GM06990 (cell line): ENCODE measurements around the gene PALM.
"Not testable (repeated sequence)": the region's sequence is repeated elsewhere in the genome, so short reads cannot be mapped to it uniquely, and the experiment has no call there.

Experiments used
- DNase-seq: peaks from one replicate; pipeline ENCODE4 v3.0.0-alpha.2; 2011; ENCODE audit not compliant: insufficient read length; ENCODE audit errors: extremely low read depth
- H3K27me3 ChIP-seq: replicated peaks from 2 replicates; pipeline ENCODE4 v1.6.0; 2011; ENCODE audit warnings: low read length; ENCODE audit not compliant: control insufficient read depth, insufficient read depth
- H3K36me3 ChIP-seq: 2 replicates; pipeline ENCODE4 v1.5.1; 2011; ENCODE audit warnings: low read length; ENCODE audit not compliant: control insufficient read depth, insufficient read depth
- H3K4me3 ChIP-seq: replicated peaks from 2 replicates; pipeline ENCODE4 v1.5.1; 2011; ENCODE audit warnings: low read depth, mild to moderate bottlenecking, control low read depth, low read length
- TF ChIP-seq, protein P1 (sequence below): IDR thresholded peaks from 2 replicates; pipeline ENCODE4 v1.5.1; 2011; ENCODE audit warnings: low read length, control low read depth, mild to moderate bottlenecking, inconsistent platforms; ENCODE audit not compliant: insufficient read depth, poor library complexity, severe bottlenecking

The PALM gene

GRCh38 chr19:688992-689391 lies 19.7 kb upstream of the PALM start:
- H3K36me3 ChIP-seq, result no peaks in the 10 kb centered on the region
- TF ChIP-seq, protein P1, sequence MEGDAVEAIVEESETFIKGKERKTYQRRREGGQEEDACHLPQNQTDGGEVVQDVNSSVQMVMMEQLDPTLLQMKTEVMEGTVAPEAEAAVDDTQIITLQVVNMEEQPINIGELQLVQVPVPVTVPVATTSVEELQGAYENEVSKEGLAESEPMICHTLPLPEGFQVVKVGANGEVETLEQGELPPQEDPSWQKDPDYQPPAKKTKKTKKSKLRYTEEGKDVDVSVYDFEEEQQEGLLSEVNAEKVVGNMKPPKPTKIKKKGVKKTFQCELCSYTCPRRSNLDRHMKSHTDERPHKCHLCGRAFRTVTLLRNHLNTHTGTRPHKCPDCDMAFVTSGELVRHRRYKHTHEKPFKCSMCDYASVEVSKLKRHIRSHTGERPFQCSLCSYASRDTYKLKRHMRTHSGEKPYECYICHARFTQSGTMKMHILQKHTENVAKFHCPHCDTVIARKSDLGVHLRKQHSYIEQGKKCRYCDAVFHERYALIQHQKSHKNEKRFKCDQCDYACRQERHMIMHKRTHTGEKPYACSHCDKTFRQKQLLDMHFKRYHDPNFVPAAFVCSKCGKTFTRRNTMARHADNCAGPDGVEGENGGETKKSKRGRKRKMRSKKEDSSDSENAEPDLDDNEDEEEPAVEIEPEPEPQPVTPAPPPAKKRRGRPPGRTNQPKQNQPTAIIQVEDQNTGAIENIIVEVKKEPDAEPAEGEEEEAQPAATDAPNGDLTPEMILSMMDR, result no peak
- no peak overlapping the region for H3K4me3 ChIP-seq
- no peak for DNase-seq
- H3K27me3 ChIP-seq, result no peaks in the 10 kb centered on the region; the same call in 1 of the 2 replicates

DNA sequence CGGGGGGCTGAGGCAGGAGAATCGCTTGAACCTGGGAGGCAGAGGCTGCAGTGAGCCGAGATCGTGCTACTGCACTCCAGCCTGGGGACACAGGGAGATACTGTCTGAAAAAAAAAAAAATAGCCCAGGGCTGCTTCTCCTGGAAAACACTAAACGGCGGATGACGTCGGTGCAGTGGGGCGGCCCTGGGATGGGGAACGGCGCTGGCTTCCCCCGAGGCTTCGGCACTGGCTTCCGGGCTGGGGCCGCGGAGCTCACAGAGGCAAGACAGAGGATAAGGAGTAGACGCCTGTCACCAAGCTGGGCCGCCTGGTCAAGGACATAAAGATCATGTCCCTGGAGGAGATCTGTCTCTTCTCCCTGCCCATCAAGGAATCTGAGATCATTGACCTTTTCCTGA lies 18.5 kb upstream of the PALM start:
- H3K4me3 ChIP-seq, result no peak overlapping the region
- TF ChIP-seq, protein P1, result no peak
- no peak for DNase-seq
- H3K27me3 ChIP-seq, result no peaks in the 10 kb centered on the region; the same call in 1 of the 2 replicates
- no peaks in the 10 kb centered on the region for H3K36me3 ChIP-seq

GRCh38 chr19:694481-695351 lies 14.0 kb upstream of the PALM start:
- Histone ChIP-seq H3K36me3 (no peaks in the 10 kb centered on the region), H3K27me3 (no peaks in the 10 kb centered on the region), H3K4me3 (no peak overlapping the region)
- no peak for DNase-seq
- TF ChIP-seq, protein P1, result no peak

DNA sequence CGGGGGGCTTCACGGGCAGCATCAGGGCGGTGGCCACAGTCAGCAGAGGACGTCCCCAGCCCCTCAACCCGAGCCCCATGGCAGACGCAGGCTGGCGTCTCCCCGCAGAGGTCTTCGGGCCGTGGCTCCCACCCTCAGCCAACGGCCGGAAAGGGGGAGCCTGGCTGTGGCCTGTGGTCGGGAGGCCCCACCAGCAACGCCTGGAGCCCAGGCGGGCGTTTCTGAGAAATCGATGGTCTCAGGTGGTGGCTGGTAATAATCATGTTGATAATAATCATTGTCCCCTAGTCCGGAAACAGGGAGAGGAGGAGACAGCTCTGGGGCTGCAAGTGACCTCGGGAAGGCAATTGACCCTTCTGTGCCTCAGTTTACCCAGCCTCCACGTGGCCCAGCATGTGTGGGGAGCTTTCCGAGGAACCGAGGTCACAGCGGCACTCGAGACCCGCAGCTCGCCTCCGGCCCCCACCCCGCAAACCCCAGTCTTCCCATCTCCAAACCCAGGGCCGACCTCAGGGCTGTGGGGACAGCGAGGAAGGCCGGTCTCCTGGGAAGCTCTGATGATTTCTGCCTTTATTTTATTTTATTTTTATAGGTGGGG lies 13.3 kb upstream of the PALM start, which contains the start of gene PRSS57:
Gene PRSS57 (minus strand): TSS at position 101 of the 598 bp plus-strand sequence. CDS start 22 bp downstream, at position 79.
- no peak for DNase-seq
- H3K4me3 ChIP-seq, result no peak within 1 kb of the TSS
- H3K36me3 ChIP-seq, result no peaks in the 10 kb centered on the region
- TF ChIP-seq, protein P1, result no peak
- no peaks in the 10 kb centered on the region for H3K27me3 ChIP-seq

DNA sequence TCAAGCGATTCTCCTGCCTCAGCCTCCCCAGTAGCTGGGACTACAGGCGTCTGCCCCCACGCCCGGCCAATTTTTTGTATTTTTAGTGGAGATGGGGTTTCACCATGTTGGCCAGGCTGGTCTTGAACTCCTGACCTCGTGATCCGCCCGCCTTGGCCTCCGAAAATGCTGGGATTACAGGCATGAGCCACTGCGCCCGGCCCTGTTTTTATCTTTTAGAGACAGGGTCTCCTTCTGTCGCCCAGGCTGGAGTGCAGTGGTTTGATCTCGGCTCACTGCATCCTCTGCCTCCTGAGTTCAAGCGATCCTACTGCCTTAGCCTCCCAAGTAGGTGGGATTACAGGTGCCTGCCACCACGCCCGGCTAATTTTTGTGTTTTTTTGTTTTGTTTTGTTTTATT lies 10.2 kb upstream of the PALM start:
- not testable (repeated sequence) for H3K4me3 ChIP-seq, H3K27me3 ChIP-seq, H3K36me3 ChIP-seq, DNase-seq

- not testable (repeated sequence) for DNase-seq, H3K4me3 ChIP-seq, H3K36me3 ChIP-seq
Measured at GRCh38 chr19:699885-700284, 8.8 kb upstream of the PALM start.

DNA sequence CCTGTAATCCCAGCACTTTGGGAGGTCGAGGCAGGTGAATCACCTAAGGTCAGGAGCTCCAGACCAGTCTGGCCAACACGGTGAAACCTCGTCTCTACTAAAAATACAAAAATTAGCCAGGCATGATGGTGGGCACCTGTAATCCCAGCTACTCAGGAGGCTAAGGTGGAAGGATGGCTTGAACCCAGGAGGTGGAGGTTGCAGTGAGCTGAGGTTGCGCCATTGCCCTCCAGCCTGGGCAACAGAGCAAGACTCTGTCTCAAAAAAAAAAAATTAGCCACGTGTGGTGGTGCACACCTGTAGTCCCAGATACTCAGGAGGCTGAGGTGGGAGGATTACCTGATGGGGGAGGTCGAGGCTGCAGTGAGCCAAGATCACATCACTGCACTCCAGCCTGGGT lies 5.9 kb upstream of the PALM start:
- not testable (repeated sequence) for H3K4me3 ChIP-seq, H3K36me3 ChIP-seq, H3K27me3 ChIP-seq, DNase-seq

More at GRCh38 chr19:699885-700284, 8.8 kb upstream of the PALM start:
- not testable (repeated sequence) for H3K27me3 ChIP-seq
